K562 (cell line): ENCODE measurements around the gene NACC1. TPM values are rescaled to one million over a fixed set of nuclear protein-coding genes. Genes with fewer than 3 reads are reported as not detected.

Experiments
- ELK1 ChIP-seq: sonication (generic); formaldehyde crosslinking; IDR thresholded peaks from 2 replicates; pipeline ENCODE4 v1.8.1; 2022; ENCODE audit warnings: missing genetic modification reagents
- GABPB1 ChIP-seq: sonication (generic); formaldehyde crosslinking; IDR thresholded peaks from 2 replicates; pipeline ENCODE4 v1.8.0; 2022; ENCODE audit warnings: mild to moderate bottlenecking, missing genetic modification reagents
- HOMEZ ChIP-seq: fragments of 250-450 bp; sonication (Bioruptor Pico); IDR thresholded peaks from 2 replicates; pipeline ENCODE4 v1.4.0; 2020; ENCODE audit warnings: mild to moderate bottlenecking, moderate library complexity
- MIER1 ChIP-seq: fragments of 450-650 bp; IDR thresholded peaks from 2 replicates; pipeline ENCODE4 v1.6.1; 2016; ENCODE audit warnings: antibody characterized with exemption, mild to moderate bottlenecking, low read depth
- SMARCA5 ChIP-seq: fragments of 450-650 bp; IDR thresholded peaks from 2 replicates; pipeline ENCODE4 v1.6.1; 2016
- ZBTB40 ChIP-seq, 2 experiments: fragments of 450-650 bp in 1 of 2; sonication (generic) in 1 of 2; formaldehyde crosslinking in 1 of 2; IDR thresholded peaks; 2 replicates each; pipeline versions ENCODE4 v1.7.1 to v1.9.0; 2016 to 2022; ENCODE audit warnings: inconsistent platforms in 1 of 2, mild to moderate bottlenecking in 1 of 2, missing genetic modification reagents in 1 of 2
- ZC3H4 ChIP-seq: sonication (generic); formaldehyde crosslinking; IDR thresholded peaks from 2 replicates; pipeline ENCODE4 v1.9.0; 2021; ENCODE audit warnings: missing genetic modification reagents, borderline replicate concordance
- ZNF592 ChIP-seq: fragments of 450-650 bp; IDR thresholded peaks from 2 replicates; pipeline ENCODE4 v1.6.1; 2017; ENCODE audit warnings: antibody characterized with exemption, mild to moderate bottlenecking
- ZNF717 ChIP-seq: fragments of 250-450 bp; sonication (Bioruptor Pico); IDR thresholded peaks from 2 replicates; pipeline ENCODE4 v1.5.0; 2021
- polyA plus RNA-seq, 8 experiments: library from polyadenylated mRNA; depleted of rRNA in 4 of 8; stranded (reverse) in 5 of 8; unstranded in 3 of 8; fragments of >200 nt; fragmentation: Nextera tagmentation in 2 of 8; fragmentation: Illumina TruSeq in 1 of 8; extraction: Ambion mirVana in 2 of 8; extraction: Trizol in 1 of 8; gene quantifications; 2 replicates each; pipeline versions ENCODE4 v1.2.1 to v1.2.3, GENCODE V29; 2011 to 2014; ENCODE audit warnings: inconsistent platforms in 1 of 8, missing spikeins in 1 of 8
- total RNA-seq, 7 experiments: library from RNA; depleted of rRNA in 6 of 7; stranded (reverse); fragments of >200 nt in 6 of 7; fragmentation: Illumina TruSeq in 2 of 7; extraction: Trizol in 2 of 7; gene quantifications; 2 replicates each; pipeline versions ENCODE4 v1.2.1 to v1.2.3, GENCODE V29; 2011 to 2021; ENCODE audit warnings: low replicate concordance in 1 of 7

Gene NACC1
- total and polyA plus RNA-seq, 9 of the 15 experiments (the other 6 are each of a cell fraction or from before 2014, with no cell fraction given) = 0.04 to 96.6 (median 25.8) TPM

GRCh38 chr19:13069415-13070359 lies 48.4 kb upstream of the NACC1 start (continued):
- TF ChIP-seq ZBTB40 (IDR thresholded peaks at IDR 0.05) = no peak
- no peak for TF ChIP-seq ZBTB40 (CRISPR knock-in tag; IDR thresholded peaks at IDR 0.05)
- no peak; the same call in 1 of the 2 replicates for TF ChIP-seq ZC3H4
- TF ChIP-seq ZNF592 = peak; percentile 79
- TF ChIP-seq GABPB1 (CRISPR knock-in tag) = no peak; the same call in 1 of the 2 replicates
- TF ChIP-seq HOMEZ (CRISPR knock-in tag) = no peak
- peak; percentile 62; the same call in 1 of the 2 replicates for TF ChIP-seq SMARCA5
- TF ChIP-seq ELK1 (CRISPR knock-in tag) = no peak
- TF ChIP-seq ZNF717 = no peak
- TF ChIP-seq MIER1 = no peak
